ENCODE data around the gene NPAS4. TPM values are rescaled to one million over a fixed set of nuclear protein-coding genes. Genes with fewer than 3 reads are reported as not detected.
"Not testable (repeated sequence)": the region's sequence is repeated elsewhere in the genome, so short reads cannot be mapped to it uniquely, and the experiment has no call there.

The NPAS4 gene
- total RNA-seq, 4 donors from 2014 or later: 0.38 TPM; not detected in 3

GRCh38 chr11:66457826-66458225 lies 37.0 kb downstream of the NPAS4 start:
- intact Hi-C loops (cut with DNase I): no loop called here
- no peak for DNase-seq
- Histone ChIP-seq H3K27ac (no peak overlapping the region), H3K9me3 (peaks cover 0 to 3% (median 0%) of the 10 kb centered on the region in 3 donors), H3K27me3 (peaks cover 0 to 6% (median 0%) of the 10 kb centered on the region in 4 donors), H3K4me3 (no peak overlapping the region), H3K4me1 (no peaks in the 10 kb centered on the region), H3K36me3 (no peaks in the 10 kb centered on the region)
- TF ChIP-seq POLR2A (IDR thresholded peaks at IDR 0.05): no peak
- TF ChIP-seq CTCF (IDR thresholded peaks at IDR 0.05): no peak
- 85 to 88% methylated on average over 5 of the region's 6 CpGs for WGBS, 2 donors

GRCh38 chr11:66459138-66459778 lies 38.4 kb downstream of the NPAS4 start:
- Histone ChIP-seq H3K27ac (no peak overlapping the region), H3K27me3 (peaks cover 0 to 6% (median 0%) of the 10 kb centered on the region in 4 donors), H3K9me3 (peaks cover 0 to 3% (median 0%) of the 10 kb centered on the region in 3 donors), H3K4me1 (no peaks in the 10 kb centered on the region), H3K4me3 (no peak overlapping the region), H3K36me3 (no peaks in the 10 kb centered on the region)
- intact Hi-C loops (cut with DNase I): no loop called here
- TF ChIP-seq POLR2A (IDR thresholded peaks at IDR 0.05) (no peak), CTCF (IDR thresholded peaks at IDR 0.05) (no peak)
- WGBS, 2 donors: 51 to 62% methylated on average over 4 to 5 of the region's 5 CpGs
- no peak for DNase-seq

GRCh38 chr11:66462010-66462409 lies 41.2 kb downstream of the NPAS4 start:
- TF ChIP-seq POLR2A (IDR thresholded peaks at IDR 0.05): no peak
- no peak for TF ChIP-seq CTCF (IDR thresholded peaks at IDR 0.05)
- intact Hi-C loops (cut with DNase I): no loop called here
- H3K4me1 ChIP-seq: peaks cover 4 to 15% (median 11%) of the 10 kb centered on the region in 3 donors

GRCh38 chr11:66462911-66463310 lies 42.1 kb downstream of the NPAS4 start:
- 71 to 93% methylated on average over 3 of the region's 3 CpGs for WGBS, 2 donors
- no peaks in the 10 kb centered on the region for H3K27me3 ChIP-seq
- TF ChIP-seq CTCF (IDR thresholded peaks at IDR 0.05): no peak
- TF ChIP-seq POLR2A (IDR thresholded peaks at IDR 0.05): no peak
- DNase-seq: no peak
- peaks cover 10 to 23% (median 15%) of the 10 kb centered on the region in 3 donors for H3K4me1 ChIP-seq
- intact Hi-C loops (cut with DNase I): no loop called here
- no peak overlapping the region for H3K4me3 ChIP-seq
- H3K9me3 ChIP-seq: peaks cover 0 to 3% (median 0%) of the 10 kb centered on the region in 3 donors
- no peak overlapping the region for H3K27ac ChIP-seq
- H3K36me3 ChIP-seq: no peaks in the 10 kb centered on the region

More at GRCh38 chr11:66462010-66462409, 41.2 kb downstream of the NPAS4 start:
- Histone ChIP-seq H3K27ac (no peak overlapping the region), H3K27me3 (no peaks in the 10 kb centered on the region), H3K9me3 (peaks cover 0 to 3% (median 0%) of the 10 kb centered on the region in 3 donors), H3K36me3 (no peaks in the 10 kb centered on the region), H3K4me3 (no peak overlapping the region)
- no peak for DNase-seq

- H3K27ac ChIP-seq; H3K4me3 ChIP-seq; H3K36me3 ChIP-seq; H3K9me3 ChIP-seq; intact Hi-C loops (cut with DNase I); H3K27me3 ChIP-seq; DNase-seq: not testable (repeated sequence)
- H3K4me1 ChIP-seq: peaks cover 13 to 28% (median 15%) of the 10 kb centered on the region in 3 donors
- WGBS, 2 donors: 92 to 93% methylated on average over 5 of the region's 5 CpGs
Measured at GRCh38 chr11:66464116-66464515, 43.3 kb downstream of the NPAS4 start.

All from esophagus squamous epithelium (tissue), 5 donors.